ENCODE measurements around the gene IRAK4.

IRAK4 gene

DNA sequence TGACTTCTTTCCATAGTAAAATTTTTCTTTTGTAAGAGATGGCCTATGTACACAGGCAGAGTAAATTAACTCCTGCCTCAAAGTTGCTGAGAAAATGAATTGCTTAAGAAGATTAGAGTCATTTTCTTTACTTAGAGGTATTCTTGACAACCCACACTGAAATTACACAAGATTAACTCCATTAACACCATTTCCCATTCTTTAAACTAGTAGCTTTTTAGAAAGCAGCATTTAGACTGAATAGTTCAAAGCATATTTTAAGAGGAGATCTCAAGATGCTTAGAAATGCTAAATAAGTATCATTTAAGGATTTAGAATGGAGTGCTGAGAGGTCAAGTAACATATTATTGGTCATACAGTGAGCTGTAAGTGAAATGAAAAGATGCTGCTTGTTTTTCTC lies 35.6 kb upstream of the IRAK4 start:
- H3K9me3 ChIP-seq (ENCODE audit: insufficient read depth, low read length, severe bottlenecking) = no peaks in the 10 kb centered on the region
- H3K4me3 ChIP-seq (ENCODE audit: low read depth in 1 of 2, low read length in 2 of 2) = no peak overlapping the region
- no peak overlapping the region for H3K4me2 ChIP-seq (ENCODE audit: insufficient read depth, low read length)
- no peaks in the 10 kb centered on the region for H3K79me2 ChIP-seq (ENCODE audit: insufficient read depth, low read length)
- DNase-seq (no peak), ATAC-seq (ENCODE audit: insufficient read depth, low read depth) (no peak)
- no peak overlapping the region for H2AFZ ChIP-seq (ENCODE audit: low read depth, low read length)
- no peaks in the 10 kb centered on the region for H3K4me1 ChIP-seq (ENCODE audit: insufficient read depth, low read length)
- H3K27ac ChIP-seq (ENCODE audit: low read length) = no peak overlapping the region
- TF ChIP-seq EZH2 (IDR thresholded peaks at IDR 0.05; ENCODE audit: borderline replicate concordance, low read depth, low read length, severe bottlenecking) = no peak
- TF ChIP-seq, protein P1, sequence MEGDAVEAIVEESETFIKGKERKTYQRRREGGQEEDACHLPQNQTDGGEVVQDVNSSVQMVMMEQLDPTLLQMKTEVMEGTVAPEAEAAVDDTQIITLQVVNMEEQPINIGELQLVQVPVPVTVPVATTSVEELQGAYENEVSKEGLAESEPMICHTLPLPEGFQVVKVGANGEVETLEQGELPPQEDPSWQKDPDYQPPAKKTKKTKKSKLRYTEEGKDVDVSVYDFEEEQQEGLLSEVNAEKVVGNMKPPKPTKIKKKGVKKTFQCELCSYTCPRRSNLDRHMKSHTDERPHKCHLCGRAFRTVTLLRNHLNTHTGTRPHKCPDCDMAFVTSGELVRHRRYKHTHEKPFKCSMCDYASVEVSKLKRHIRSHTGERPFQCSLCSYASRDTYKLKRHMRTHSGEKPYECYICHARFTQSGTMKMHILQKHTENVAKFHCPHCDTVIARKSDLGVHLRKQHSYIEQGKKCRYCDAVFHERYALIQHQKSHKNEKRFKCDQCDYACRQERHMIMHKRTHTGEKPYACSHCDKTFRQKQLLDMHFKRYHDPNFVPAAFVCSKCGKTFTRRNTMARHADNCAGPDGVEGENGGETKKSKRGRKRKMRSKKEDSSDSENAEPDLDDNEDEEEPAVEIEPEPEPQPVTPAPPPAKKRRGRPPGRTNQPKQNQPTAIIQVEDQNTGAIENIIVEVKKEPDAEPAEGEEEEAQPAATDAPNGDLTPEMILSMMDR (IDR thresholded peaks at IDR 0.05; ENCODE audit: borderline replicate concordance, extremely low read depth, low read length, poor library complexity, severe bottlenecking) = no peak
- no peak overlapping the region for H3K9ac ChIP-seq (ENCODE audit: low read depth, low read length)
- no peaks in the 10 kb centered on the region for H3K27me3 ChIP-seq (ENCODE audit: insufficient read depth, low read length, poor library complexity)
- H4K20me1 ChIP-seq (ENCODE audit: insufficient read depth, low read length) = no peaks in the 10 kb centered on the region
- H3K36me3 ChIP-seq (ENCODE audit: insufficient read depth, low read length) = no peaks in the 10 kb centered on the region; the same call in 1 of the 2 replicates

DNA sequence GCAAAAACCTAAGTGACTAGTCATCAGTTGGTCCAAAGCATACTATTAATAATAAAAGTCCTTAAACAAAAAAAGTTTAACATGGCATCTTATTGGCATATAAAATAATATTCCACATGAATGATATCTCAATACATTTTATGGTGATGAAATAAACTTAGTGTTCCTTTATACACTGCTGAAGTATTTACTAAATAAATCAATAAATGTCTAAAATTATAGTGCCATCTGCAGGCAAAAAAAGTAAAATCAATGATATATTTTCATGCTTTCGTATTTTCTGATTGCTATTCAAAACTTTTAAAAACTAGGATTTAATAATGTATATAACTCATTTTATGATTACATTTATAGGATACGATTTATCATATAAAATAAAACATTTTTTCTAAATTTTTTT lies 30.6 kb upstream of the IRAK4 start:
- no peak for DNase-seq
- no peak for TF ChIP-seq EZH2 (IDR thresholded peaks at IDR 0.05; ENCODE audit: borderline replicate concordance, low read depth, low read length, severe bottlenecking)
- TF ChIP-seq, protein P1 (IDR thresholded peaks at IDR 0.05; ENCODE audit: borderline replicate concordance, extremely low read depth, low read length, poor library complexity, severe bottlenecking) = peak; percentile 41
- no peak overlapping the region for H3K4me2 ChIP-seq (ENCODE audit: insufficient read depth, low read length)
- H2AFZ ChIP-seq (ENCODE audit: low read depth, low read length) = no peak overlapping the region
- peaks cover 19% of the 10 kb centered on the region; the same call in 1 of the 2 replicates for H3K36me3 ChIP-seq (ENCODE audit: insufficient read depth, low read length)
- H3K79me2 ChIP-seq (ENCODE audit: insufficient read depth, low read length) = no peaks in the 10 kb centered on the region
- H3K27ac ChIP-seq (ENCODE audit: low read length) = no peak overlapping the region
- no peaks in the 10 kb centered on the region for H3K27me3 ChIP-seq (ENCODE audit: insufficient read depth, low read length, poor library complexity)
- no peaks in the 10 kb centered on the region for H4K20me1 ChIP-seq (ENCODE audit: insufficient read depth, low read length)
- H3K4me1 ChIP-seq (ENCODE audit: insufficient read depth, low read length) = no peaks in the 10 kb centered on the region
- H3K9me3 ChIP-seq (ENCODE audit: insufficient read depth, low read length, severe bottlenecking) = no peaks in the 10 kb centered on the region
- no peak overlapping the region for H3K4me3 ChIP-seq (ENCODE audit: low read depth in 1 of 2, low read length in 2 of 2)
- H3K9ac ChIP-seq (ENCODE audit: low read depth, low read length) = no peak overlapping the region
- ATAC-seq (ENCODE audit: insufficient read depth, low read depth) = no peak

- no peak for DNase-seq
- H3K4me2 ChIP-seq (ENCODE audit: insufficient read depth, low read length) = no peak overlapping the region
- no peak overlapping the region for H2AFZ ChIP-seq (ENCODE audit: low read depth, low read length)
- no peaks in the 10 kb centered on the region for H3K79me2 ChIP-seq (ENCODE audit: insufficient read depth, low read length)
- no peaks in the 10 kb centered on the region for H3K27me3 ChIP-seq (ENCODE audit: insufficient read depth, low read length, poor library complexity)
- no peak overlapping the region for H3K9ac ChIP-seq (ENCODE audit: low read depth, low read length)
- H3K27ac ChIP-seq (ENCODE audit: low read length) = no peak overlapping the region
- ATAC-seq (ENCODE audit: insufficient read depth, low read depth) = no peak
- TF ChIP-seq, protein P1 (IDR thresholded peaks at IDR 0.05; ENCODE audit: borderline replicate concordance, extremely low read depth, low read length, poor library complexity, severe bottlenecking) = no peak
- TF ChIP-seq EZH2 (IDR thresholded peaks at IDR 0.05; ENCODE audit: borderline replicate concordance, low read depth, low read length, severe bottlenecking) = no peak
- no peaks in the 10 kb centered on the region for H4K20me1 ChIP-seq (ENCODE audit: insufficient read depth, low read length)
- H3K9me3 ChIP-seq (ENCODE audit: insufficient read depth, low read length, severe bottlenecking) = no peaks in the 10 kb centered on the region
- no peak overlapping the region for H3K4me3 ChIP-seq (ENCODE audit: low read depth in 1 of 2, low read length in 2 of 2)
- H3K36me3 ChIP-seq (ENCODE audit: insufficient read depth, low read length) = peaks cover 21% of the 10 kb centered on the region
- no peaks in the 10 kb centered on the region for H3K4me1 ChIP-seq (ENCODE audit: insufficient read depth, low read length)
These were observed 30.1 kb upstream of the IRAK4 start for GRCh38 chr12:43728698-43729097.

GRCh38 chr12:43730283-43730682 lies 28.5 kb upstream of the IRAK4 start:
- Histone ChIP-seq H3K9me3 (ENCODE audit: insufficient read depth, low read length, severe bottlenecking) (no peaks in the 10 kb centered on the region), H3K27ac (ENCODE audit: low read length) (no peak overlapping the region), H2AFZ (ENCODE audit: low read depth, low read length) (no peak overlapping the region), H4K20me1 (ENCODE audit: insufficient read depth, low read length) (no peaks in the 10 kb centered on the region), H3K36me3 (ENCODE audit: insufficient read depth, low read length) (peaks cover 32% of the 10 kb centered on the region), H3K4me3 (ENCODE audit: low read depth in 1 of 2, low read length in 2 of 2) (no peak overlapping the region), H3K79me2 (ENCODE audit: insufficient read depth, low read length) (no peaks in the 10 kb centered on the region), H3K9ac (ENCODE audit: low read depth, low read length) (no peak overlapping the region), H3K27me3 (ENCODE audit: insufficient read depth, low read length, poor library complexity) (no peaks in the 10 kb centered on the region), H3K4me2 (ENCODE audit: insufficient read depth, low read length) (no peak overlapping the region), H3K4me1 (ENCODE audit: insufficient read depth, low read length) (no peaks in the 10 kb centered on the region)
- DNase-seq = no peak
- TF ChIP-seq, protein P1 (IDR thresholded peaks at IDR 0.05; ENCODE audit: borderline replicate concordance, extremely low read depth, low read length, poor library complexity, severe bottlenecking) = no peak
- TF ChIP-seq EZH2 (IDR thresholded peaks at IDR 0.05; ENCODE audit: borderline replicate concordance, low read depth, low read length, severe bottlenecking) = no peak
- ATAC-seq (ENCODE audit: insufficient read depth, low read depth) = no peak

Data from DND-41 (cell line).